GM21786 (cell line): ENCODE results near the gene NLE1.
"Not testable (repeated sequence)": the region's sequence is repeated elsewhere in the genome, so short reads cannot be mapped to it uniquely, and the experiment has no call there.

Experiments used
- ATAC-seq: cut with Tn5 transposase; IDR thresholded peaks from one replicate; pipeline ENCODE4 v1.9.1; 2021; ENCODE audit not compliant: unreplicated experiment

NLE1 gene

DNA sequence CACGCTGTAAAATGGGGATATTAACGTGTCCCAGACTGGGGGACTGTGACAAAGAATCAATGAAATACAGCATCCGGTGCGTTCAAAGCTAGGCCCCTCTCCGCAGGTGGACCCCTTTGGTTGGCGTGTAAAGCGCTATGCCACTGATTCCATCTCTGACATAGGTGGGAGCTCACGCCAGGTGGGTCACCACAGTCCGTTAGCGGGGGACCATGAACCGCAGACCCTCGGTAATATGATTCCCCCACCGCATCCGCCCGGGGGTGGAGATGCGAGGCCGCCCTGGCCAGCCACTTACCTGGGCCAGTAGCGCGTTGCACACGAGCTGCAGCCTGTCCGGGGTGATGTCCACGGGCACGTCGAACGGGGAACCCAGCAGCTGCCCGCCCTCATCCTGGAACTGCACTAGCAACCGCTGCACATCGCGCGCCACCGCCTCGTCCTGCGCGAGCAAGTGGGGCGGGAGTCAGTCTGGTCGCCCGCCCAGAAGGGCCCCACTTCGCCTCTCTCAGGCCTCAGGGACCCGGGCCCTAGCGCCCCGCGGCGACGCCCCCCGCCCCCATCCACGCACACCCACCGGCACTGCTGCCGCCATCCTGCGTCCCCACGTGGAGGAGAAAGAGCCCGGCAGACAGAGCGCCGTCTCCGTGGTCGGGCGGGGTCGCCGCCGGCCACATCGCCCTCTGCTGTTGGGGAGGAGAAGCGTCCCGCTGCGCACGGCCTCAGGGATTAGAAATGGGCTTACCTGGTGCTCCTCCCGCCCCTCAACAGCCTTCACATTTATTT is at the start of gene NLE1:
Gene NLE1 (minus strand): TSS at position 623 of the 786 bp plus-strand sequence. CDS start 28 bp downstream, at position 595.
- ATAC-seq, result peak; percentile 84

DNA sequence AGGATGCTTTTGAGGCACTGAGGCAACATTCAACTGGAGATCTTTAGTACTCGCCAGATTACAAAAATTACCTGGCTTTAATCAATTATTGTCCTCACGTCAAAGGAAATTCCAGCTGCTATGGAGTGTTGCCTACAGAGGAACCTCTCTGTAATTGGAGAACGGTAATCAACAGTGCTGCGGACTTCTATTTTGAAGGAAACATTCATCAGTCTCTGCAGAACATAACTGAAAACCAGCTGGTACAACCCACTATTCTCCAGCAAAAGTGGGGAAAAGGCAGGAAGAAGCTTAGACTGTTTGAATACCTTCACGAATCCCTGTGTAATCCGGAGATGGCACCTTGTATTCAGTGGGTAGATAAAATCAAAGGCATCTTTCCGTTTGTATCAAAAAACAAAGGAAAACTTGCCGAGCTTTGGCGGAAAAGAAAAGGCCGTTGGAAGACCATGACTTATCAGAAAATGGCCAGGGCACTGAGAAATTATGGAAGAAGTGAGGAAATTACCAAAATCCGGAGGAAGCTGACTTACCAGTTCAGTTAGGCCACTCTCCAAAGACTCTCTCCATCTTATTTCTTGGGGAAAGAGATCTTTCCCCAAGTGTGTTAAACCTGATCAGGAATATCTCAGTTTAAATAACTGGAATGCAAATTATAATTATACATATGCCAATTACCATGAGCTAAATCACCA is 49.0 kb upstream of the NLE1 start:
- no peak for ATAC-seq

DNA sequence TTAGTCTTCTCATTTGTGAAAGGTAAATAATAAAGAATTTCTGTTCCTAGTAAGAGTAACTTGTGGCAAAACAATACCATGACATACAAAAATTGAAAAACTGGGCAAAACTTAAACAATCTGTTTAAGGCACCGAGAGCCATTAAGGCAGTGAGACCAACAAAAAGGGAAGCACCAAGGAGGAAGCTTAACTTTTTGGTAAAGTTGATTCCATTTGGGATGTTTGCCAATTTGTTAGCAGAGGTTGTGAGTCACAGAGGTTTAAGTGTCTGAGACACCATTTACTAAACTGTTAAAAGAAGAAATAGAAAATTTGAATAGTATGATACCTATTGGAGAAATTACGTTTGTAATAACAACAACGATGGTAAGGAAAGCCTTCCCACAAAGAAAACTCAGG is 47.2 kb upstream of the NLE1 start:
- ATAC-seq, result no peak

DNA sequence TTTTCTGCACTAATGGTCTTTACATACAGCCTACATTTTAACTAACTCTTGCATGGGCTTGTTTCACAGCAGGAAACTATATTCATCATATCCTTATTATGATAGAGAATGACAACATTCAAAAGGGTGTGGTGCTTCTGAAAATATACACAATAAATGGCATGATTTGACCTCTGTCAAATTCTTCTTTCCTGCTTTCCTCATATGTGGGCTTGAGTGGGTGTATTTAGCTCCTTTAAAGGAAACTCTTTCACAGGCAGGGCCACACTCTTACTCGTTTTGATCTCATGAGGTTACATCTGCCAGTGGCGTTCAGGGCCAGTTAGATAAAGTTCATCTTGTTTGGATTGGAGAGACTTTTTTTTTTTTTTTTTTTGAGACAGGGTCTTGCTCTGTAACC is 46.0 kb upstream of the NLE1 start:
- ATAC-seq, result no peak

DNA sequence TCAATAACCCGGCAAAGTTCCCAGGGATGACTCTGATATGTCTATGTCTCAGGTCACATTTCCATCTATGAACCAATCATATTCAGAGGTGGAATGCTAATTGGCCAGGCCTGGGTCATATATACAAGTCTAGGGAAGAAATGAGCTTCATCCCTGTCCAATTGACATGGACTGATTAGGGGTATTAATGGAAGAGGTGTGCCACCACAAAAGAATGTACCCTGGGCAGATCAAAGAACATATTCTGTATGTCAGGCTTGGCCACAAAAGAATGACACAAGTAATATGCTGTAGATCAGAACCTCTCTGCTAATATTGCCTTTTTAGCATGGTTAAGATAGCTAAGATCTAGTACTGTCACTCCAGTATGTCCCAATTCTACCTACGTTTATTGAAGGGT is 45.4 kb upstream of the NLE1 start:
- no peak for ATAC-seq

DNA sequence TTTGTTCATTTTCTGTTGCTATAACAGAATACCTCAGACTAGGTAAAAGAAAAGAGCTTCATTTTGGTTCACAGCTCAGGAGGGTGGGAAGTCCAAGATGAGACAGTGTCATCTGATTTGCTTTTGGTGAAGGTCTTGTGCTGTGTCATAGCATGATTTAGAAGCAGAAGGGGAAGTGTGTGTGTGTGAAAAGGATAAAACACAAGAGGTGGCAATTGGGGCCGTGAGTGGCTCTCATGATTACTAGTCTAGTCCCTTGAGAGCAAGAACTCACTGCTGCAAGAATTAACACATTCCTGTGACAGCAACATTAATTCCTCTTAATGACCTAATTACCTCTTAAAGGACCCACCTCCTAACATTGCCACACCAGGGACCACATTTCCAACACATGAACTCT is 43.7 kb upstream of the NLE1 start:
- peak; percentile 48 for ATAC-seq

DNA sequence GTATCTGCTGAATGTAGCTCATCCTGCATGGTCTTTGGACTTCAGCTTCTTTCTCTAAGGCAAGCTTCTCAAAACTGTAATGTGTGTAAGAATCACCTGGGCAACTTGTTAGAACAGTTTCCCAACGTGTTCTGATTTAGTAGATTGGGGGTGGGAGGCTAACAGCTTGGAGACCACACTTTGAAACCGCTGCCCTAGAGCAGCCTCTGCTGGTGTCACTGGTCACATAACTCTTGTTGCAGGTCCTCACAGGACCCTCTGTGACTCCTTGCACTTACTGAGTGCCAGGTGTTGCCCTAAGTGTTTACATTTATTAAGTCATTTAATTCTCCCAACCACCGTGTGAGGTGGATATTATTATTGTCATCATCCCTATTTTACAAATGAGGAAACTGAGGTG is 42.2 kb upstream of the NLE1 start:
- ATAC-seq, result no peak

DNA sequence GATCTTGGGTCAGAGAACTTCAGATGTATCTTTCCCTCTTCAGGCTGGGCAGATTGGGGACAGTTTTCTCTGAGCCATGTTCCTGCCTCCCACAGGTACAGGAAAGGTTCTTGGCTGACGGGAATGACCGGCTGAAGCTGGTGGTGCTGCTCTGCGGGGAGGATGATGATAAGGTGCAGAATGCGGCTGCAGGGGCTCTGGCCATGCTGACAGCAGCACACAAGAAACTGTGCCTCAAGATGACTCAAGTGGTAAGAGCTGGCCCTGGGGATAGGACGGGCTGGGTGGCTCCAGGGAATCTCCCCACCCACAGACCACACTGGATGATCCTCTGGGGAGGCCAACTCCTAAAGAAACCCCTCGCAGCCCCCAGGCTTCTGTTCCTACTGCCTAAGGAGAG is 41.2 kb upstream of the NLE1 start:
- no peak for ATAC-seq

DNA sequence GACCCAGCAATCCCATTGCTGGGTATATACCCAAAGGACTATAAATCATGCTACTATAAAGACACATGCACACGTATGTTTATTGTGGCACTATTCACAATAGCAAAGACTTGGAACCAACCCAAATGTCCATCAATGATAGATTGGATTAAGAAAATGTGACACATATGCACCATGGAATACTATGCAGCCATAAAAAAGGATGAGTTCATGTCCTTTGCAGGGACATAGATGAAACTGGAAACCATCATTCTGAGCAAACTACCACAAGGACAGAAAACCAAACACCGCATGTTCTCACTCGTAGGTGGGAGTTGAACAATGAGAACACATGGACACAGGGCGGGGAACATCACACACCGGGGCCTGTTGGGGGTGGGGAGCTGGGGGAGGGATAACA is 37.3 kb upstream of the NLE1 start:
- ATAC-seq, result not testable (repeated sequence)

DNA sequence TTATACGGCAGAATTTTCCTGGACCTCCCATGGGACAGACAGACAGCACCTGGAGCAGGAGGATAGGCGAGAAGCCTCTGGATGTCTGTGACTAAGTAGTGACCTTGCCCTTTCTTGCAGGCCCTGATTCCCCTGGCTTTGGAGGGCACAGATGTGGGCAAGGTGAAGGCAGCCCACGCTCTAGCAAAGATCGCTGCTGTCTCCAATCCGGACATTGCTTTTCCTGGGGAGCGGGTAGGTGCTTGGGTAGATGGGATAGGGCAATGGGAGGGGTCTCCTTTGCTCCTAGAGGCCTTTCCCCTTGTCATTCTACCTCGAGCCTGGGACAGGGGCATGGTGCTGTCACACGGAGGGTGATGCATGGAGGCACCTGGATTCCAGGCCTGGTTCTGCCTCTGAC is 34.8 kb upstream of the NLE1 start:
- no peak for ATAC-seq

DNA sequence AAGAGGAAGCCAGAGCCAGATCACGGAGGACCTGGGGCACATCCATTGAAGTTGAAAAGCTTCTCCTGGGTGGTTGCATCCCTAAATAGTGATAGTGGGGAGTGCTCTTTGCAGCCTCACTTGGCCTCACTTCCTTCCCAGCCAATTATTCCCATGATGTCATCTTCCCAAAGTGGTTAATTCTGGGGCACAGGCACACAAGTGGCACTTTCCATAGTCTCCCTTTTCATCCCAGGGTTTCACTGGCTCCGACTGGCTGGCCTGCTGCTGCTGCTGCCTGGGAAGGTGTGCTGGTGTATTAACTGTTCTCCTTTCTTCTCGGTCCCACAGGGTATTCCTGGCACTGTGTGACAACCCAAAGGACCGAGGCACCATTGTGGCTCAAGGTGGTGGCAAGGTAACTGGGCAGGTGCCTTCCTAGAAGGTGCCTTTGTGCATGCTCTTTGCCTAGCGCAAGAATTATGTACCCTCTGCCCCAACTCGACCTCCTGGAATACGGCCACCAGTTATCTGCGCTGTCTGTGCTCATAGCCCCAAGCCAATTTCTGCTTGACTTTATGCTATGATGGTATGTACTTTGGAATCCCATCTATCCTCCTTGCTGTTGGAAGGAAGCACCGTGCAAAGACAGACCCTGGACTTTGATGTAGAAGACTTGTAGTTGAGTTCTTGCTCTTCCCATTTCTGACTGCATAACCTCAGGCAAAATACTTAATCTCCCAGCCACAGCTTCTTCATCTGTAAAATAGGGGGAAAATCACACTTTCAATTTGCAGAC is 33.7 kb upstream of the NLE1 start:
- ATAC-seq, result no peak

DNA sequence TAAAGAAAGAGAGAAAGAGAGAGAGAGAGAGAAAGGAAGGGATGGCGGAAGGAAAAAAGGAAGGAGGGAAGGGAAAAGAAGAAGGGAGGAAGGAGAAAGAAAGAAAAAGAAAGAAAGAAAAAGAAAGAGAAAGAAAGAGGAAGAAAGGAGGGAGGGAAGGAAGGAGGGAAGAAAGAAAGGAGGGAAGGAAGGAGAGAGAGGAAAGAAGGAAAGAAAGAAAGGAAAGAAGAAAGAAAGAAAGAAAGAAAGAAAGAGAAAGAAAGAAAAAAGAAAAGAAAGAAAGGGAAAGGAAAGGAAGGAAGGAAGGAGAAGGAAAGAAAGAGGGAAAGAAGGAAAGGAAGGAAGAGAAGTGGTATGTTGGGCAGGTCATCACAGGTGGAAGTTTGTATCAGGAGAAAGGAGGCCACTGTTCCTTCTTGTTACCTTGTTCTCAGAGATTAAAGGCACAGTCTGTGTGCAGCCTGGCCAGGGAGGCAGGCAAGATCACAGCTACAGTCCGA is 32.8 kb upstream of the NLE1 start:
- ATAC-seq, result no peak

DNA sequence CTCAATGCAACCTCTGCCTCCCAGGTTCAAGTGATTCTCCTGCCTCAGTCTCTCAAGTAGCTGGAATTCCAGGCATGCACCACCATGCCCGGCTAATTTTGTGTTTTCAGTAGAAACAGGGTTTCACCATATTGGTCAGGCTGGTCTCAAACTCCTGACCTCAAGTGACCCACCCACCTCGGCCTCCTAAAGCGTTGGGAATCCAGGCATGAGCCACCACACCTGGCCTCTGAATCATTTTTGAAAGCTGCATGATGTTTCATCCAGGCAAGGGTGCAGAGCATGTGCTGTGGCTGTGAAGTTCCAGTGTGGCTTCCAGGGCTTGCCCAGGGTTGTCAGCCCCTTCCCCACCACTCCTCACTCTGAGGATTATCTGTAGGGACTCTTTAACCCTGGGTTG is 30.2 kb upstream of the NLE1 start:
- not testable (repeated sequence) for ATAC-seq

DNA sequence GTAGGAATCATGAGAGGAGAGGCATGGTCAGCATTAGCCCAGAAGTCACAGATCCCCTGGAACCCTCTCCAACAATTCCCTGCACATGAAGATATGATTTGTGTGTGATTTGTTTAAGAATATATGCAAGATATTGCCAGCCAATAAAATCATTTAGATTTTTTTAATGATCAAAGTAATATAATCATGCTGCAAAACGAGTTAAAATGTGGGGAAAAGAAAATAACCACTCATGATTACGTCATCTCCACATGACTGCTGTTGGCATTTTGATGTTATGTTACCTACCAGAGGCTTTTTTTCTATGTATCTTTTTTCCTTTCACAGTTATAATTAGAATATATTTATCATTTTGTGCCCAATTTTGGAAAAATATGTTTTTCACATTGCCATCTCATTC is 29.7 kb upstream of the NLE1 start:
- ATAC-seq, result no peak

DNA sequence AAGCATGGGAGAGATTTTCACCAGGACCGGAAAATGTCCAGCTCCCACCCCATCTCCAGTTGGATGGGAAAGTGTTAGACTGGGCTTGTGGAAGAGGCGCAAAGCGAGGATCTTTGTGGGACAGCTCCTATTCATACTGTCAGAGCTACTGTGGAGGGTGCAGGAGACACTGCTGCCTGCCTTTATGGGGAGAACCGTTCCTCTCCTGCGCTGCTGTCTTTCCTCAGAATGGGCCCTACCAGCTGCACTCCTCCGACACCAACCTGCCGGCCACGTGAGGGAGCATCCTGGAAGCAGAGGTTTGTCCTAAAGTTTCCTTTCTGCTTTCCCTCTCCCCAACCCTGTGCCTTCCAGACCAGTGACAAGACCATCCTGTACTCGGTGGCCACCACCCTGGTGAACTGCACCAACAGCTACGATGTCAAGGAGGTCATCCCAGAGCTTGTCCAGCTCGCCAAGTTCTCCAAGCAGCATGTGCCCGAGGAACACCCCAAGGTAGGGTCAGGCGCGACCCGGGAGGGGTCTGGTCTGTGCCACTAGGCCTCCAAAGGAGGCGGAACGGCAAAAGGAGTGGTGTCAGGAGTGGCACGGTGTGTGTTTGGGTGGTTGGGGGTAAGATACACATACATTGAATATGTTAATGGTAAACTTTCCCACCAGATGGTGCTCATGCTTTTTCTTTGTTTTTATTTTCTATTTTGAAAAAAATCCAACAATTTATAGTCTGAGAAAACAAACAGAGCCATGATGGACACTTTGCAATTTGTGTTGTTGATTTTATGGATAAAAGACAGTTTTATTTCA is 29.1 kb upstream of the NLE1 start:
- no peak for ATAC-seq

DNA sequence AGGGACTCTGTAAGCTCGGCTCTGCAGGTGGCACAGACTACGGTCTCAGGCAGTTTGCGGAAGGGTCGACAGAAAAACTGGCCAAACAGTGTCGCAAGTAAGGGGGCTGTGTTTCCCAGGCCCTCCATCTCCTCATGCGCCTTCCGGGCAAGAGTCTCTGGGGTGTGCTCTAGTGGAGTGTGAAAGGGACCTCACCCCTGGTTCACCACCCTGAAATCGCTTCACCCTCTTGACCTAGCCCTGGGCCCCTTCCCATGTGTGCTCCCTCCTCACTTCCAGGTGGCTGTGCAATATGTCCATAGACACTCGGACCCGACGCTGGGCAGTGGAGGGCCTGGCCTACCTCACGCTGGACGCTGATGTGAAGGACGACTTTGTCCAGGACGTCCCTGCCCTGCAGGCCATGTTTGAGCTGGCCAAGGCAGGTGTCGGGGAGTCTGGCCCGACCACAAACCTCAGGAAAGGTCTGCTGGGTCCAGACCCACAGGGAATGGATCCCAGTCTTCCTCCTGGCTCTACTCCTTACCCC is 27.8 kb upstream of the NLE1 start:
- no peak for ATAC-seq

DNA sequence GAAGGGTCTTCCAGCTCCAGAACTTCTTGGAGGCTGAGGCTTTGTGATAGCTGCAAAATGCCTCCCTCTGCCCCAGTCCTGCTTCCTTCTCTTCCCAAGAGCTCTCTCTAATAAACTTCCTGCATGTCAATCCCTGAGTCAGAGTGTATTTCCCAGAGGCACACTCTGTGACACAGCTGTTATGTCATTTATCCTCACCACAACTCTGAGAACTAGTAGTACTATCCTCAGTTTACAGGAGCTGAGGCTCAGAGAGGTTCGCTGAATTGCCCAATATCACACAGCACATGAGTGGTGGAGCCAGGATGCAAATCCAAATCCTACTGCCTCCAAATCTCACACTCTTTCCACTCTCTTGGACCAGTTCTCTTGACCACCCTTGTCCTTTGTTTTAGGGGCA is 25.6 kb upstream of the NLE1 start:
- ATAC-seq, result no peak

DNA sequence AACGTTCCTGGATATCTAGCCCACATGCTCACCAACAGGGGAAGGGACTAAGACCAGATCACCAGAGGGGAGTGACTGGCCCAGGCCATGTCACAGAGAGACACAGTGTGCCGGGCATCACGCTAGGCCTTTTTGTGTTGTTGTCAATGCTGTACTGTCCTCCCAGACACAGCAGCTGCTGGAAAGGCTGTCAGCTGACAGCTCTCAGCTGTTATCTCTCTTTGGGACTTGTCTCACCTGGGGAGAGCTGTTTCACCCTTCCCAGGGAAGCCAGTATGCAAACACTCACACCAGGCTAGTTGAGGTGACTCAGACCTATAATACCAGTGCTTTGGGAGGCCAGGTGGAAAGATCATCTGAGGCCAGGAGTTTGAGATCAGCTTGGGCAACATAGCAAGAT is 24.9 kb upstream of the NLE1 start:
- ATAC-seq, result no peak

DNA sequence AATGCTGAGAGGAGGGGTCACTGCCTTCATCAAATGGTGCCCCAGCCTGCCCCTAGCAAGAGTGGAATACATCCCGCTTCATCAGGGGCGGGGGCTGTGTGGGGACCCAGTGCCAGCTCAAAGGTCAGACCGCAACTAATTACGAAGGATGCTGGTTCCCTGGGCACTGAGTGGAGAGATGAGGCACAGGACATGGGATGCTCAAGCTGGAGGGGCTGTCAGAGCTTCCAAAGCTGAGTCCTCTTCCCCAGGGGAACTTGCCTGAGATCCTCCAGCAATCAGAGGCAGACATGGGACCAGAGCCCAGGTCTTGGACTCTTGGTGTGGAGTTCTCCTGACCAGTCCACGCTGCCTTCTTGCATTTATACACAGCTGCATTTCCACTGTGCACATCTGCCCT is 24.4 kb upstream of the NLE1 start:
- ATAC-seq, result no peak

DNA sequence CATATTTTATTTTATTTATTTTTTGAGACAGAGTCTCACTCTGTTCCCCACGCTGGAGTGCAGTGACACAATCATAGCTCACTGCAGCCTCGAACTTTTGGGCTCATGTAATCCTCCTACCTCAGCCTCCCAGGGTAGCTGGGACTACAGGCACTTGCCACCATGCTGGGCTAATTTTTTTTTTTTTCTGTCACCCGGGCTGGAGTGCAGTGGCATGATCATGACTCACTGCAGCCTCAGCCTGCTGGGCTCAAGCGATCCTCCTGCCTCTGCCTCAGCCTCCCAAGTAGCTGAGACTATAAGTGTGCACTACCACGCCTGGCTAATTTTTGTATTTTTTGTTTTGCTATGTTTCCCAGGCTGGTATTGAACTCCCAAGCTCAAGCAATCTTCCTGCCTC is 22.6 kb upstream of the NLE1 start:
- no peak for ATAC-seq

DNA sequence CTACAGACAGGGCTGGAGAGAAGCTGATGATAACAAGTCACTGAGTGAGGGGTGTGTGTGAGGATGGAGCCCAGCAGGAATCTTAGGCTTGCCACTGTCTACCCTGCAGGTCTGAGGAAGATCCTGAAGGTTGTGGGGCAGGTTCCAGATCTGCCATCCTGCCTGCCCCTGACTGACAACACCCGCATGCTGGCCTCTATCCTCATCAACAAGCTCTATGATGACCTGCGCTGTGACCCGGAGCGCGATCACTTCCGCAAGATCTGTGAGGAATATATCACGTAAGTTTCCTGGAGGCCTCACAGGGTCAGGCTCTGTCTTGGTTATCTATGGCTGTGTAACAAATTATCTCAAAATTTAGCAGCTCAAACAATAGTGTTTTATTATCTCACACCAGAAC is 21.8 kb upstream of the NLE1 start:
- ATAC-seq, result no peak
